NCI-H2196 treated with DMSO at 0.1 percent for 48 hours (cell line): ENCODE data around the gene DCUN1D1.

ENCODE experiments used
- DNase-seq: peaks from one replicate; lab custom pipeline; 2025; ENCODE audit not compliant: unreplicated experiment; lab: John Stamatoyannopoulos, UW

DCUN1D1 gene

GRCh38 chr3:182973047-182973446 is 7.3 kb downstream of the DCUN1D1 start:
- no peak for DNase-seq

DNA sequence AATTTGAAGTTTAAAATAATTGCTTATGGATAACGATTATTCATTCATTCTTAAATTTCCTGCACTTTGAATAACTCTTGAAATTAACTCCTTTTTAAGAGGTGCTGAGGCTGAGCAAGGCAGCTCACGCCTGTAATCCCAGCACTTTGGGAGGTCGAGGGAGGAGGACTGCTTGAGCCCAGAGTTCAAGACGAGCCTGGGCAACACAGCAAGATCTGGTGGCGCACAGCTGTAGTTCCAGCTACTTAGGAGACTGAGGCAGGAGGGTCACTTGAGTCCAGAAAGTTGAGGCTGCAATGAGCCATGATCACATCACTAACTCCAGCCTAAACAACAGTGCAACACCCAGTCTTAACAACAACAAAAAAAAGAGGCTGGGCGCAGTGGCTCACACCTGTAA is 8.0 kb downstream of the DCUN1D1 start:
- DNase-seq, result no peak

- no peak for DNase-seq
These were observed 8.7 kb downstream of the DCUN1D1 start for GRCh38 chr3:182971637-182972036.

DNA sequence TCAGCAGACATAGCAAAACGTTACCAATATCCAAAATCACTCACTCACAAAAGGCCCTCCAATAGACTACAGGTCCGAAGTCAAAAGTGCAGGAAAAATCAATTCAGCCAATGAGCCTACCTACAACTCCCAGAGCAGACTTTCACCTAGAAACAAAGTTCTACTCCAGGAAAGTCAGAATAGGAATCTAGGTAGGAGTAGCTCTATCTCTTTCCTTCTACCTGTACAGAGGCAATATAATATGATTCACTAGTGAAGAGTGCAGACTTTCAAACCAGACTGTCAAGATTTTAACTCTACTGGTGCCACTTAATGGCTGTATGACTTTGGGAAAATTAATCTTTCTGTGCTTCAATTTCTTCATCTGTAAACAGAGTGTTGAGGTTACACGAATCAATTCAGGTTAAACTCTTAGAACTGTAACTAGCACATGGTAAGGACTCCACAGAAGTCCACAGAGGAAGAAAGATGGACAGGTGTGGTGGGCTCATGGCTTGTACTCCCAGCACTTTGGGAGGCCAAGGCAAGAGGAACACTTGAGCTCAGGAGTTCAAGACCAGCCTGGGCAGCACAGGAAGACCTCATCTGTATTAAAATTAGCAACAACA is 9.4 kb downstream of the DCUN1D1 start:
- DNase-seq, result no peak

DNA sequence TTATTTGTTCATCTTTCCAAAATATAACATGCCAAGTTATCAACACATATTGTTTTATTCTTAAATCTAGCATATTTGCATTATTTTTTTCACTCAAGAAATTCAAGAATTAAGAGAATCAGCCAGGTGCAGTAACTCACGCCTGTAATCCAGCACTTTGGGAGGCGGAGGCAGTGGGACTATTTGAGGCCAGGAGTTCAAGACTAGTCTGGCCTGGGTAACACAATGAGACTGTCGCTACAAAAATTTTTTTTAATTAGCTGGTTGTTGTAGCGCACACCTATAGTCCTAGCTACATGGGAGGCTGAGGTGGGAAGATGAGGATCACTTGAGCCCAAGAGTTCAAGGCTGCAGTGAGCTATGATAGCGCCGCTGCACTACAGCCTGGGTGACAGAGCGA is 10.5 kb downstream of the DCUN1D1 start:
- no peak for DNase-seq

DNA sequence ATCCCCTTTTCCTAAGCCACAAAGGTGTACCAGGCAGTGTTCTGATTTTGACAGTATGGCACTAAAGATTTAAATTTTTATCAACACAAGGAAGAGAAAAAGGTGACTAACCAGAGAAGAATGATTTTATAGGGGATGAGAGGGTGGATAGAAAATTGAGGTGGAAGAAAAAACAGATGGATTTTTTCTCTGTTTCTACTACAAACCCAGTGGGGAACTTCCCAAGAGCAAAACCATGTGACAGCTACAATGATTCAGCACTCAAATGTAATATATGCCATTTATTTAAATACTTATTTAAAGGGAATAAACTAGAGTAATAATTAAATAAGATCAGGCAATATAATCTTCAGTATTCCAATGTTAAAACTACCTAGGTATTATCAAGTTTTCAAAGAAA is 11.1 kb downstream of the DCUN1D1 start:
- DNase-seq, result no peak

GRCh38 chr3:182967218-182968204 is 12.8 kb downstream of the DCUN1D1 start:
- DNase-seq, result no peak

GRCh38 chr3:182965861-182966366 is 14.4 kb downstream of the DCUN1D1 start:
- no peak for DNase-seq

- DNase-seq, result no peak
These were observed 16.2 kb downstream of the DCUN1D1 start for GRCh38 chr3:182964179-182964578.

- DNase-seq, result no peak
These were observed 18.2 kb downstream of the DCUN1D1 start for GRCh38 chr3:182962166-182962565.

DNA sequence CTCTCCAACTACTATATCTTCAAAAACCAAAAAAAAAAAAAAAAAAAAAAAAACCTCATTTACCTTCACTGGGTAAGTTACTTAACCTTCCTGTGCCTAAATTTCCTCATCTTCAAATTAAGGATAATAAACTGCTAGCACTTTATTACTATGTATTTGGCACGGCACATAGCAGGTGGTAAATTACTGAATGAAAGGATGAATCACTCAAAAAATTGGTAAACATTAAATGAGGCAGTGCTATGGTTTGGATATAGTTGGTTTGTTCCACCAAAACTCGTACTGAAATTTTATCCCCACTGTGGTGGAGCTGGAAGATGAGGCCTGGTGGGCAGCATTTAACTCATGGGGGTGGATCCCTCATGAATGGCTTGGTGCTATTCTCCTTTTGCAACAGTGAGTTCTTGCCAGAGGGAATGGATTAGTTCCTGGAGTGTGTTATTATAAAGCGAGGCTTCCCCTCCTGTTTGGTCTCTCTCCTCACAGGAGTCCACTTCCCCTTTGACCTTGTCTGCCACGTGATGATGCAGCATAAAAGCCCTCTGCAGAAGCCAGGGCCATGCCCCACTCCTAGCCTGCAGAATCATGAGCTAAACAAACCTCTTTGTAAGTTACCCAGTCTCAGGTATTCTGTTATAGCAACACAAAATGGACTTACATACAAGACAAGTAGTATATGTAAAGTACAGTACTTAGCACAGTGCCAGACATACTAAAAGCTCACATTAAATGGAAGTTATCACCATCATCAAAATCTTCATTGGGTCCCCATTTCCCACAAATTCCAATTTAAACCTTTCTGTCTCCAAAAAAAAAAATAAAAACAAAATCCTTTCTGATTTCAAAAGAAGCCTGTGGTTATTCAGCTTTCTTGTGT is 20.6 kb downstream of the DCUN1D1 start:
- peak; percentile 84 for DNase-seq

DNA sequence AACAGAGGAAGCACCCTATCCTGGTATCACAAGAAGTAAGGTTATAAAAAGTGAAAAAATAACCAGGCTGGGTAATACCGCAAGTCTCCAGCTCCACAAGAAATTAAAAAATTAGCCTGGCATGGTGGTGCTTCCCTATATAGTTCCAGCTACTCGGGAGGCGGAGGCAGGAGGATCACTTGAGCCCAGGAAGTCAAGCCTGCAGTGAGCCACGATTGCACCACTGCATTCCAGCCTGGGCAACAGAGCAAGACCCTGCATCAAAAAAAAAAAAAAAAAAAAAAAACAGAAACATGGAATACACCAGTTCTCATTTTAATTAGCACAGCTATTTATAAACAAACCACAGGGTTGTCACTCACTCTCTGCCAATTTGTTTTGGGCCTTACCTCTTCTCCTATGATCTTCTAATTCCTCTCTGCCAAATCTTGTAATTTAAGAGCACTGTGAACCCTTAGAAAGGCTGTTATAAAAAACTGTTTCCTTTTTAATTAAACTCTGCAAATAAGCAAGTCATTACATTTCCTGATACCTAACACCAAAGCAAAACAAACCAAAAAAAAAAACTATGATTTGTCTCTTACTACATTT is 22.6 kb downstream of the DCUN1D1 start:
- DNase-seq, result peak; percentile 41

DNA sequence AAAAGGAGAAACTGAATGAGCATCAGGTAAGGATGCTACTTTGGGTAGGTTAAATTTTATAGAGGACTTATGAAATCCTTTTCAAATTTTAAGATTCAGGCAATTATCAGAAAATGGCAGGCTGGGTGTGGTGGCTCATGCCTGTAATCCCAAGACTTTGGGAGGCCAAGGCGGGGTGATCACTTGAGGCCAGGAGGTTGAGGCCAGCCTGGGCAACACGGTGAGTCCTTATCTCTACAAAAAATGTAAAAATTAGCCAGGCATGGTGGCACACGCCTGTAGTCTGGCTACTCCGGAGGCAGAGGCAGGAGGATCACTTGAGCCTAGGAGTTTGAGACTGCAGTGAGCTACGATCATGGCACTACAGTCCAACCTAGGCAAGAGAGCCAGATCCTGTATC is 23.1 kb downstream of the DCUN1D1 start:
- DNase-seq, result no peak

DNA sequence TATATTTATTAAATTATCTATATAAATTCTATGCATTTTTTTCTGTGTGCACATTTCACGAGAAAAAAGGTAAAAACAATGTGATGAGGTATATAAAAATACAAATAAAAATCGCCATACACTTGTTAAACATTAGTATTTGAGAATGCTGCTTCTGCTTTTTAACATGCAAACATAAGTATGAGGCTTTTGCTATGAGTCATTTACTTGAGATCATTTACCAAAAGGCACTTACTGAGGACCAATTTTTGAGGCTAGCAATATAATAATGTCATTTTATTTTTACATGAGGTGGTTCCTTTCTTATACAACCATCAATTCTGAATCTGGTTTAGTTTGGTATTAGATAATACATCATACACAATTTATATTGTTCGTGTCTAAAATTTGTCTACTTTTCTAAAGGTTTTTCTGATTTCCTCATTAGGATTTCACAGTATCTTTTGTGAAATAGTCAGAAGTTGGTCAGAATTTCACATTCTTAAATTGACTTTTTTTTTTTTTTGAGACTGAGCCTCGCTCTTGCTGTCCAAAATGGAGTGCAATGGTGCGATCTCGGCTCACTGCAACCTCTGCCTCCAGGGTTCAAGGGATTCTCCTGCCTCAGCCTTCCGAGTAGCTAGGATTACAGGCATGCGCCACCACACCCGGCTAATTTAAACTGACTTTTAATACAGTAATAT is 25.6 kb downstream of the DCUN1D1 start:
- no peak for DNase-seq

DNA sequence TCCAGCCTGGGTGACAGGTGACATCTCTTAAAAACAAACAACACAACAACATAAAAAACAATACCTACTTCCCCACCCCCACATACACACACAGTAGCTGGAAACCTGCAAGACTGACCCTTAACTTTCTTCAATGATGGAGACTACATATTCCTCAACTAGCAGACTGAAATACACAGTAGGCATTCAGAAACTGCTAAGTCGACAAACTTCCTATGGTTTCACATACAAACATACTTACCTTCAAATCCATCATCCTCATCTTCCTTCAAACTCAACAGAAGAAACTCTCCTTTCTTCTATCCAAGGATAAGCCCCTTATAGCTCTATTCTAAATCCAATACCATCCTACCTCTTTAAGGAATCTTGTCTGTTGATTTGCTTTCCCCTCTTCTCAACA is 30.6 kb downstream of the DCUN1D1 start:
- no peak for DNase-seq

DNA sequence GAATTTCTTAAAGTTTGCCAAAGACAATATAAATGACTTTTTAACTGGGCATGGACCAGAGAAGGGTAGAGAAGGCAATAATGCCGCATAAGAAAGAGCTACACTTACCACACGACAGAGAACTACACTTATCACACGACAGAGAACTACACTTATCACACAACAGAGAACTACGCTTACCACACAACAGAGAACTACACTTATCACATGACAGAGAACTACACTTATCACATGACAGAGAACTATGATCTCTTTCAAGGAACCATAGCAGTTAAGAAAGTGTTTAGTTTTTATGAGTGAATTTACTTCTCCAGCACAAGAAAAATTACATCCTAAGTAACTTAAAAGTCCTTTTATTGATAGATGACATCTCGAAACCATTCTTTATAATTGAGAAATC is 32.0 kb downstream of the DCUN1D1 start:
- DNase-seq, result no peak

- no peak for DNase-seq
These were observed 32.5 kb downstream of the DCUN1D1 start for GRCh38 chr3:182947888-182948287.

DNA sequence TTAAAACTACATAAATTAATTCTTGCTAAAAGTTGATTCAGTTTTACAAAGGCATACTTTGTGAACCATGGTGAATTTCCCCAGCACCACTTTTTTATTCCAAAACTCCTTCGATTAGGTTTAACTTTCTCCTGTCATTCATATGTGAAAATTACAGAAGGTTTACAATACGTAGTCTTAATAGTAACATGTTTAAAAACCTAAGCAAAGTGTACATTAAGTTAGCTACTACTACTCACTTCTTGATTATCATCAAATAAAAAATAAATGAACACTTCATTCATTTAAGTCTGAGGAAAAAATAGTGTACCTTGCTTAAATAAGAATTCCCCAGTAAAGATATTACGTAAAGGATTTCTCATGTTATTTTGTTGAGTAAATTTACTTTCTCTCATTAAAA is 38.6 kb downstream of the DCUN1D1 start:
- no peak for DNase-seq

DNA sequence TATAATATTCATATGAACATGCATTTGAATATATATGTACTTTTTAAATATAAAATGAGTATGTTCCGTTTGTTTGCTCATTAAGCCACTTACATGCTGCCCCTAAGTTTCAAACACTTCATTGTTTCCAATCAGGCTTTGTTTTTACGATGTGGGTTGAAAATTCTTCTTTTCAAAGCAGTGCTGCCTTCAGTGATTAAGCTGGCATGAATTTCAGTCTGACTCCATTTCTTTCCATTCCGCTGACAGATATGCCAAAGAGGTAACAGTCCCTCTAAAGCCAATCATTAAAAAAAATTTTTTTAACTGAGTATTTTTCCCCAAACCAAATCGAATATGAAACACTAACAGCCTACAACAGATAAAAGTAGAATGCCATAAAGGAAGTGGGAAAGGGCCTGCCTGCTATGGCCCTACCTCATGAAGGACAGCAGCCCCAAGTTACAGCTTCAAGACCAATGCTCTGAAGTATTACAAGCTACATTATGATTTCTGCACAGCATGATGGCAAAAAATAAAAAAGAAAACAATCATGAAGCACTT is 40.0 kb downstream of the DCUN1D1 start:
- no peak for DNase-seq
